ENCODE measurements around the gene TMCC1. TPM values are rescaled to one million over a fixed set of nuclear protein-coding genes. Genes with fewer than 3 reads are reported as not detected.
"Not testable (repeated sequence)": the region's sequence is repeated elsewhere in the genome, so short reads cannot be mapped to it uniquely, and the experiment has no call there.

Gene TMCC1
- total RNA-seq, 1 donor from 2014 or later = 30.5 TPM

GRCh38 chr3:129773691-129774663, 119.5 kb downstream of the TMCC1 start:
- no peak for DNase-seq (ENCODE audit: low read depth)

- no peak for DNase-seq (ENCODE audit: low read depth)
Measured at GRCh38 chr3:129770604-129771003, 122.9 kb downstream of the TMCC1 start.

GRCh38 chr3:129769616-129770015, 123.9 kb downstream of the TMCC1 start:
- DNase-seq (ENCODE audit: low read depth) = no peak

GRCh38 chr3:129768728-129769127, 124.8 kb downstream of the TMCC1 start:
- DNase-seq (ENCODE audit: low read depth) = no peak

- DNase-seq (ENCODE audit: low read depth) = no peak
Measured at GRCh38 chr3:129766135-129766534, 127.4 kb downstream of the TMCC1 start.

- peak; percentile 72 for DNase-seq (ENCODE audit: low read depth)
Measured at GRCh38 chr3:129764090-129764489, 129.4 kb downstream of the TMCC1 start.

GRCh38 chr3:129758785-129759320, 134.7 kb downstream of the TMCC1 start:
- no peak for DNase-seq (ENCODE audit: low read depth)

GRCh38 chr3:129758306-129758705, 135.2 kb downstream of the TMCC1 start:
- DNase-seq (ENCODE audit: low read depth) = no peak

- peak; percentile 62 for DNase-seq (ENCODE audit: low read depth)
Measured at GRCh38 chr3:129756871-129757270, 136.6 kb downstream of the TMCC1 start.

GRCh38 chr3:129751105-129751504, 142.4 kb downstream of the TMCC1 start:
- DNase-seq (ENCODE audit: low read depth) = not testable (repeated sequence)

- no peak for DNase-seq (ENCODE audit: low read depth)
Measured at GRCh38 chr3:129749692-129750091, 143.8 kb downstream of the TMCC1 start.

- no peak for DNase-seq (ENCODE audit: low read depth)
Measured at GRCh38 chr3:129747992-129748391, 145.5 kb downstream of the TMCC1 start.

- DNase-seq (ENCODE audit: low read depth) = no peak
Measured at GRCh38 chr3:129747136-129747535, 146.4 kb downstream of the TMCC1 start.

- DNase-seq (ENCODE audit: low read depth) = no peak
Measured at GRCh38 chr3:129746629-129747028, 146.9 kb downstream of the TMCC1 start.

GRCh38 chr3:129745253-129745652, 148.3 kb downstream of the TMCC1 start:
- DNase-seq (ENCODE audit: low read depth) = no peak

- DNase-seq (ENCODE audit: low read depth) = no peak
Measured at GRCh38 chr3:129741794-129742193, 151.7 kb downstream of the TMCC1 start.

- DNase-seq (ENCODE audit: low read depth) = no peak
Measured at GRCh38 chr3:129740090-129740489, 153.4 kb downstream of the TMCC1 start.

- DNase-seq (ENCODE audit: low read depth) = peak; percentile 62
Measured at GRCh38 chr3:129739634-129740033, 153.9 kb downstream of the TMCC1 start.

GRCh38 chr3:129738172-129738571, 155.3 kb downstream of the TMCC1 start:
- no peak for DNase-seq (ENCODE audit: low read depth)

- DNase-seq (ENCODE audit: low read depth) = no peak
Measured at GRCh38 chr3:129736070-129736469, 157.4 kb downstream of the TMCC1 start.

- DNase-seq (ENCODE audit: low read depth) = no peak
Measured at GRCh38 chr3:129735638-129736037, 157.9 kb downstream of the TMCC1 start.

GRCh38 chr3:129734449-129734848, 159.1 kb downstream of the TMCC1 start:
- no peak for DNase-seq (ENCODE audit: low read depth)

- DNase-seq (ENCODE audit: low read depth) = peak; percentile 48
Measured at GRCh38 chr3:129732200-129732876, 161.2 kb downstream of the TMCC1 start.

Measured in renal cortical epithelial cell (primary cell).